HuH-7.5 (cell line): ENCODE measurements around the gene NR5A1.

Source experiments
- DNase-seq: peaks from one replicate; pipeline ENCODE4 v3.0.0; 2011; ENCODE audit warnings: low spot score

The NR5A1 gene

DNA sequence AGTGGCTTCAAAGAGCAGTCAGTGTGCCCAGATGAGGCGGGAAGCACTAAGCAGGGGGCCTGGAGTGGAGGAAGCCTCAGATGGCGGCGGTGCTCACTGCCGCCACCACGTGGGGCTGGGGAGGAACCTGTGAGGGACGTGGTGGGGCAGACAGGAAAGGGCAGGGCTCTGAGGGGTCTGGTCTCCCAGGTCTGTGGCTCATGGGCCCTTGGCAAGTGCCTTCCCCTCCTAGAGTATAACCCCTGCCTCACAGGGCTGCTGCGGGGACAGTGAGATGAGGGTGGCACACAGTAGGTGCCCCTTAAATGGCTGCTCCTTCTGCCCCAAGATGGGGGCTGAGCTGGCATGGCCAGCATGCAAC is 26.6 kb downstream of the NR5A1 start:
- peak; percentile 98 for DNase-seq

DNA sequence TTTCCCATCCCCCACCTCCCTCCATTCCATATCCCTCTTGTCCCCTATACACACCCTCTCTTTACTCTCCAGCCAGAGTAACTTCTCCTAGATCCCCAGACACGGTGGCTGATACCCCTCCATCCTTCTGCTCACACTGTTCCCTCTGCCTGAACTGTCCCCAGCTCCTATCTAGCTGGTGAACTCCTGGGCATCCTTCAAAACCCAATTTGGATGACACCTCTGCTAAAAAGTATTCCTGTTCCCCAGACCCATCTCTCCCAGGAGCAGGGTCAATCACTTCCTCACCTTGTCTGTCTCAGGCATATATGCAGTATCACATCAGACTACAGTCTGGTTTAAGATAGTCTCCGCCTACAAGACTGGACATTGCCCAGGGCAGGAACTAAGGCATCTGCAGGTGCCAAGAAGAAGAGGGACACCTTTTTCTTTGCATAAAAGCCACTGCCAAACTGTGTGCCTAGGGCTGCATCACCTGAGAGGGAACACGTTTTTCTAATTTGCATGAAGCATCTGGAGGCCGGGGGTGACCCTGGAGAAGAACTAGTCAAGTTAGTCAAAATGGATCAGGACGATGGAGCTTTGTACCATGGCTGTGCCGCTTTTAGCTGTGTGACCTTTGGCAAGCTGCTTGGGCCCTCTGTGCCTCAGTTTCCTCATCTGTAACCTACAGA is 27.1 kb downstream of the NR5A1 start:
- DNase-seq: no peak

DNA sequence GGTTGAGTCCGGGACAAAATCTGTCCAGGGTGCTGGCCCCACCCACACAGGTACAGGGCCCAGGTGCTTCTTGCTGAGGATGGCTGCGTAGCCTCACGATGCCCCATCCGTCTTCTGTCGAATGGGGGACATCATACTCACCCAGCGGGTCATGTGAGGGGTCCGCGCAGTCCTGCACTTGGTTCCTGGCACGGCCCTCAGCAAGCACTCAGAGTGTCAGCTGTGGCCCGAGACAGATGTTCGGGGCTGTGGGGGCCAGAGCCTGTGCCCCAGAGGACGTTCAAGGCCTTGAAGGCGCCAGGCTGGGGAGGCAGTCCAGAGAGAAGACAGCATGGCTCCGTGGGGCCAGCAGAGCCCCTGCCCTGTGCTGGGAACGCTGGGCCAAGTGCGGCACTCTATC is 27.8 kb downstream of the NR5A1 start:
- no peak for DNase-seq

DNA sequence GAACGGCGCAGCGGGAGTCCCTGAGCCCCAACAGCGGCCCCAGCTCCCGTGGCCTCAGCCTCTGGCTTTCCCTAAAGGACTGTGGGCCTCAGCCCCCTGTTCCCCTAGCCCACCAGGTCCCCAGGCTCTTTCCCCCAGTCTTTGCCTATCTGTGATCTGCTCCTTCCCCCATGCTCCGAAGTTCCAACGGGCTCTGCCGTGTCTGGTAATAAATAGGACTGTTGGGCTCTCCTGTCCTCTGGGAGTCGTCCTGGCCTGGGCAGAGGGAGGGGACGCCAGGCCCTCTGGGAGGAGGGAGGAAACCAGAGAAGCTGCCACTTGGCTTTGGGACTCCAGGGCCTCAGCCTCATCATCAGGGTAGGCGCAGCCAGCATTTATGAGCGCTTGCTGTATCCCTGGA is 28.8 kb downstream of the NR5A1 start:
- DNase-seq: no peak

DNA sequence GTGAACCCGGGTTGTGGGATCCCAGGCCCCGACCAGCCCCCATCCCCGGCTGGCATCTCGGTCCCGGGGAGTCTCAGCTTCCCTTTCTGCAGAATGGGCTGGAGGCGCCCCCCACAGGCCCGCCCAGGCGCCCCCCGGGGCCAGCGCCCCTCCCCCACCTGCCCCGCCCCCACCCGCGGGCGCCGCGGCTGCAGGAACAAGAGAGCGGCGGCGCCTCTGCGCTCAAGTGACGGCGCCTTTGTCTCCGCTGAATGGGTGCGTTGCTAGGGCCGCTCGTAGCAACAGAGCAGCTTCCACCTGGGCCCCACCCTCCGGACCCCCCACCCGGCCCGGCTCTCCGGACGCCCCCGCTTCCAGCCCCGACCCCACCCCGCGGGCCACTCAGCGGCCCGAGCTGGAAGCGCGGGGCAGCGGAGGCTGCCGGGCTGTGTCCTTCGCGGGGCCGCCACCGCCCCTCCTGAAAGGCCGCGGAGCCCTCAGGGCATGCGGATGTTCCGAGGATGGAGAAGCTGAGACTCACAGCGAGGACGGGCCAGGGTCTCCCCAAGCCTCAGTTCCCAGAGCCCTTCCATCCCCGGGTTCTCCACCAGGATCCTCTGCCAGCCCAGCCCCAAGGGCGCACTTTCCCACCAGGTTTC is 29.4 kb downstream of the NR5A1 start:
- no peak for DNase-seq

DNA sequence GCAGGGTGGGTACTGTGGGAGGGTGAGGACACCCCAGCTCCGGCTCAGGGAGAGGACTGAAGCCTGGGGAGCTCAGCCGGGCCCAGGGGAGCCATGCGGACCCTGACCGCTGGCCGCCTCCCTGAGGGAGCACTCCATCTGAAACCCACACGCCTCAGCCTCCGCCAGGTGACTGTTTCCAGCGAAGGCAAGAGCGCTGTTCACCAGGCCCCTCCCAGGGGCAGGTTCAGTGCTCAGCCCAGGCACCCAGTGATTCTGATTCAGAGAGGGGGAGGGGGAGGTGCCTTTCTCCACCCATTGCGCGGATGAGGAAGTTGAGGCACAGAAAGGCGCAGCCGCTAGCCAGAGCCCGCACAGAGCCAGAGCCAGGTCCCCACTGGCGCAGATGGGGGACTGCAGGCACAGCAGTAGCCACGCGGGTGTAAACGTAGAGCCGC is 30.0 kb downstream of the NR5A1 start:
- DNase-seq: no peak

DNA sequence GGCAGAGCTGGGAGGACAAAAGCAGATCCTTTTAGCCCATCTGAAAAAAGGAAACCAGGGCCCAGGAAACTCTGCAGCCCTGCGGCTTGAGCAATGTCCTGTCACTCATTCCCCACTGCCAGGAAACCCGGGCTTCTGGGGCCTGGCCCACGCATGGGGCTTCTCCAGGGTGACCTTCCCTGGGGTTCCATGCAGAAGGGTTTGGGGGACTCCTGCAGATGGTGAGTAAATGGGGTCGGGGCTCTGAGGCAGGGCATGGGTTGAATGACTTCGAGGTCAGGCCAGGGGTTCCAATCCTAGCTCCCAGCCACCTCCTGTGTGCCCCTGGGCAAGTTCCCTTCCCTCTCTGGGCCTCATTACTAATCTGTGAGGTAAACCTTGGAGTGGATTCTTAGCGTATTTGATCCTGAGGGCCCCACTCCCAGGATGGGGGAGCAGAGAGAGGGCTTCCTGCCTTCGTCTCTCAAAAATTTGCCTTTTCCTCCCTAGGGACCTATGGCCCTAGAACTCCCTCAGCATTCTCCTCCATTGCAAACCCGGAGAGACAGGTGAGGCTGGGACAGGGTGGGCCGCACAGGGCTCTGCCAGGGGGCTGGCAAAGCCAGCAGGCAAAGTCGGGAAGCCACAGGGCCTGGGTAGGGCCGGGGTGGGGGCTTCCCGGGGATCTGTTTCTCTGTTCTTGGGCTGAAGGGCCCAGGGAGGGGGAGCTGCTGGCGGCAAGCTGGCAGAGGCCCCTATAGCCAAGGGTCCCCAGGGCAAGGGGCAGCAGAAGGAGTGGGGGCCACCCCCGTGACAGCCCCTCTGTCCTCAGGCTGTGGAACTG is 31.1 kb downstream of the NR5A1 start:
- DNase-seq: no peak

DNA sequence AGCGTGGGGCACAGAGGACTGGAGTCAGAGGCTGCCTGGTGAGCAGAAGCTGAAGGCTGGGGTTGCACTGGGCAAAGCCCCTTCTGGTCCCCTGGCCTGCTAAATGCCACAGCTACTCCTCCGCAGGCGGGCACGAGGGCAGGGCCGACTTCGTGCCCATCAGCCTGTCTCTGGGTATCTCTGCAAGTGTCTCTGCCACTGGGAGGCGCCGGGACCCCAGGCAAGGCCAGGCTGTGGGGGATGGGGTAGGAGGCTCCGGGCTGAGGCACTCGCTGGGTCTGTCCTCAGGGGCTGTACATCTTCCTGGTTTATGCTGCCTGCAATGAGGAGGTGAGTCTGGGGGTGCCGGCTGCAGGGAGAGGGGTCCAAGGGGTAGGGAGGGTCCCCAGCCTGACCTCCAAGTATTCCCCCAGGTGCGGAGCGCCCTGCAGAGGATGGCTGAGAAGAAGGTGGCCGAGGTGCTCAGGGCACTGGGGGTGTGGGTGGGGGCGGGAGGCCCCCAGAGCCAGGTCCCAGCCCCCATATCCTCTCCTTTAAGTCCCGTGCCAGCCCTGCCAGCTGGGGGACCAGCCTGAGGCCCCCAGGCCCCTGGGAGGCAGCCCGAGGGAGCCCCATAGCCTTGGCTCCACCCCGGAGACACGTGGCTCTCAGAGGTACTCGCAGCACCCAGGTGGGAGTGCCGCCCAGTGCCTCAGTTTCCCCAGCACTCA is 31.9 kb downstream of the NR5A1 start:
- DNase-seq: no peak

DNA sequence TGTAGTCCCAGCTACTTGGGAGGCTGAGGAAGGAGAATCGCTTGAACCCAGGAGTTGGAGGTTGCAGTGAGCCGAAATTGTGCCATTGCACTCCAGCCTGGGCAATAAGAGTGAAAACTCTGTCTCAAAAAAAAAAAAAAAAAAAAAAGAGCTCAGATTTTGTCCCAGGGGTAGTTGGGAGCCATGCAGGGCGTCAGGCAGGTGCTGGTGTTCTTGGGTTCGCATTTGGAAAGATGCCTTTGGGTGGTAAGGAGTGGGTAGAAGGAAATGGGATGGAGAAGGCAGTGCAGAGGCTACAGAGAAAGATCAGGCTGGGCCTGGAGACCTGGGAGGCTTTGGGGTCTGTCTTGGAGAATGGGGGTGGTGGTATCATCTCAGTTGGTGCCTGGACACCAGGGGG is 33.0 kb downstream of the NR5A1 start:
- no peak for DNase-seq

DNA sequence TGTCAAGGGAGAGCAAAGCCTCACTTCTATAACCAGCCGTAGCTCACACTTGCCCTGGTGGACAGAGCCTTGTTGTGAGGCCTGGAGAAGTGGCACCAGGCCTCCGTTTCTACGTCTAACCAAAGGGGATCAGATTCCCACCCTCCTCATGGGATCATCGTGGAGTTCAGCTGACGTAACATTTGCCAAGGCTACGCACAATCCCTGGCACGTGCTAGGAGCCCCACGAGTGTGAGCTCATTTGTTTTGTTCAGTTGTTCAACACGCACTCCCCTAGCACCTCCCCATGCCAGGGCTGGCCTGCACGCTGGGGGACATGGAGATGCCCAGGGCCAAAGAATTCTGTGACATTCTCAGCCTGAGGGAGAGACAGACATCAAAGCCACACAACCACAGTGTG is 33.9 kb downstream of the NR5A1 start:
- no peak for DNase-seq

DNA sequence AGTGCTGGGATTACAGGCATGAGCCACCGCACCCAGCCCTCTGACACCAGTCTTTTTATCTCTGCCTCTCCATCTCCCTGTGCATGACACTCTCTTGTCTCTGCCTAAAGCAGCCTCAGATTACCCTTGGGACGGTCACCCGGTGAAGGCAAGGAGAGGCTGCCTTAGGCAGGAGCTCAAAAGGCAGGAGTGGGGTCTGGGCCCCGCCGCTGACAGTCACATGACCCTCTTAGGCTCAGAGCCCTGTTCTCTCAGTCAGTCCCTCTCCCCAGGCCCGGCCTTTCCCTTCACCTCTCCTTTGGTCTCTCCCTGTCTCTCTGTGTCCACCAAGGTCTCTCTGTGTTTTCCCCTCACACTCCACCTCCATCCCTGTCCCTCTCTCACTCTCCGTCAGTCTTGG is 34.4 kb downstream of the NR5A1 start:
- no peak for DNase-seq

DNA sequence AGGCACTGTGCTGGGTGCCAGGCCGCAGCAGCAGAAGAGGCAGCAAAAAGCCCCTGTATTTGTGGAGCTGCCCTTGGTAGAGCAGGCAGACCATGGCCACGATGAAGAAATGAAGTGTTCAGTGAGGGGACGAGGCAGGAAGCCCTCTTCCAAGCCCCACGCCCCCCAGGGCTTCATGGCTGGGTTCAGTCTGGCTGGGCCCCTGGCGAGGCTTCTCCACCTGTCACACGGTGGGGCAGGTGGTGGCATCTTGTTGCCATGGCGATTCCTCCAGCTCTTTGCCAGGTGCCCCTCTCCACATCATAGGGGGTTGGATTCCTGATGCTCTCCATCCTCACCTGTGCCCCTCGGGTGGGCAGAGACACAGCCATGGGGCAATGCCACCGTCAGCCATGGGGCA is 35.4 kb downstream of the NR5A1 start:
- DNase-seq: no peak

DNA sequence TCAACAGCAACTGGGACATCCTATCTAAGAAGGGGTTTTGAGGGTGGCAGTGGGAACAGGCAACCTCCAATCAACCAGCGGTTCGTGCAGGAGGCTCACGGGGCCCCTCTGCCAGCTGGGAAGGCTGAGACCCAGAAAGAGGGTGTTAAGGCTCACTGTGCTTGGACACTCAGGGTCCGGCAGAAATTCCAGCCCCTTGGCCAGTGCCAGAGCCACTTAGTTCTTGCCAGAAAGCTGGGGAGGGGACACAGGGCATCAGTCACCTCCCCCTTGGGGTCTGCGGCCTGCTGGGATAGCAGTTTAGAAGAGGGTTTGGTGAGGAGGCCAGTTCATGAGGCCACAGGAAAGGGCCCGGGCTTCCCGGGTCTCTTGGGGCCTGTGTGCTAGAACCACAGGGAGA is 36.5 kb downstream of the NR5A1 start:
- DNase-seq: no peak

DNA sequence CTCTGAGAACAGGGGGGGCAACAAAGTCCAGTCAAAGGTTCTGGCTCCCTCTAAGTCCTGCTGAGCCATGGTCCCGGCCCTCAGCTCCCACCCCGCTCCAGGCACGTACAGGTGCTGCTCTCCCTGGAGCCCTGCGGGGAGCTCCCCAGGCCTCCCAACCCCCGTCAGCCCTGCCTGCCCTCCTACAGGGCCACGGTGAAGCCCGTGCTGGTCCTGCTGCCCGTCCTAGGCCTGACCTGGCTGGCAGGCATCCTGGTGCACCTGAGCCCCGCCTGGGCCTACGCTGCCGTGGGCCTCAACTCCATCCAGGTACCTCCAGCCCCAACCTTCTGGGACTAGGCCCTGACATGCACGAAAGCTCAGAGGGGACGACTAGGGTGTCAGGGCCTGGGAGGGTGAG is 36.9 kb downstream of the NR5A1 start:
- no peak for DNase-seq

DNA sequence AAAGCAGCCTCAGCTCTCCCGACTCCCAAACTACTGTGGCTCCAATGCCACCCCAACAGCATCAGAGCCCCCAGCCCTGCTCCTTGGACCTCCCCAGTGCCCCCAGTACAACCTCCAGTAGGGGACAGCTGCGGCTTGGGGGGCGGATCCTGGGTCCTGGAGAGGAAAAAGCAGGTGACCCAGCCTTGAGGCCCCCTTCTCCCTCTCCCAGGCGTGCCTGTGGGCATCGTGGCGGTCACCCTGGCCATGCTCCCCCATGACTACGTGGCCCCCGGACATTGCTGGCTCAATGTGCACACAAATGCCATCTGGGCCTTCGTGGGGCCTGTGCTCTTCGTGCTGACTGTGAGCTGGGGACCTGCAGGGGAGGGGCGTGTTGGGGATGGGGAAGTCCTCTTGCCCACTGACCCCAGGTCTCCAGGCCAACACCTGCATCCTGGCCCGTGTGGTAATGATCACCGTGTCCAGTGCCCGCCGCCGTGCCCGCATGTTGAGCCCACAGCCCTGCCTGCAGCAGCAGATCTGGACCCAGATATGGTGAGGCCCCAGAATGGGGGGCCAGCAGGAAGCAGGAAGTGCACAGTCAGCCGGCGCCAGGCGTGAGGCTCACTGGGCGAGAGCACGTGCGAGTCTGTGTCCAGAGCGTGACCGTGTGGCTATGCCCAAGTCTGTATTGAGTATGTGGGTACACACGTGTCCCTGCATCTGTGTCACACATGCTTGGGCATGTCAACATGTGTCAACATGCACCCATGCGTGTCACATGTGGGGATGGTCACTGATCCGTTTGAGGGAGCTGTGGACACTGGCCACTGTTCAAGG is 38.0 kb downstream of the NR5A1 start:
- no peak for DNase-seq

DNA sequence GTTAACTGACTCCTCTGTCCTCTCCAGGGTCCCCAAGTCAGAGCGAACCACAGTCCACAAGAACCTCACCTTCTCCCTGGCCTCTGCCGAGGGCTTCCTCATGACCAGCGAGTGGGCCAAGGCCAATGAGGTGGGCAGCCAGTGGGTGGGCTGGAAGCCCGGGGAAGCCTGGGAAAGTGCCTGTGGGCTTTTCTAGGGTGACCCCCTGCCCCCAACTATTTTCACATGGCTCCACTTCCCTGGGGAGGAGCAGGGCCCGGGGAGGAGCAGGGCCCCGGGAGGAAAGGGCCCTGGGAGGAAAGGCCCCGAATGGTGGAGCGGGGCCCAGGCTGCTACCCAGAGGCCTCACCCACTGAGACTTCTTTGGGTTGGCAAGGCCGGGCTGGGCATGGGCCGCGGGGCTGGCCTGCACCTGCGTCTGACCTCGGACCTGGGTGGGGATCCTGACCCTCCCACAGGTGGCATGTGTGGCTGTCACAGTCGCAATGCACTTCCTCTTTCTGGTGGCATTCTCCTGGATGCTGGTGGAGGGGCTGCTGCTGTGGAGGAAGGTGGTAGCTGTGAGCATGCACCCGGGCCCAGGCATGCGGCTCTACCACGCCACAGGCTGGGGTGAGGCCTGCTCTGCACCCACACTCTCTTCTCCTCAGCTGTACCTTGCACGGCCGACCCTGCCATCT is 39.0 kb downstream of the NR5A1 start:
- no peak for DNase-seq

DNA sequence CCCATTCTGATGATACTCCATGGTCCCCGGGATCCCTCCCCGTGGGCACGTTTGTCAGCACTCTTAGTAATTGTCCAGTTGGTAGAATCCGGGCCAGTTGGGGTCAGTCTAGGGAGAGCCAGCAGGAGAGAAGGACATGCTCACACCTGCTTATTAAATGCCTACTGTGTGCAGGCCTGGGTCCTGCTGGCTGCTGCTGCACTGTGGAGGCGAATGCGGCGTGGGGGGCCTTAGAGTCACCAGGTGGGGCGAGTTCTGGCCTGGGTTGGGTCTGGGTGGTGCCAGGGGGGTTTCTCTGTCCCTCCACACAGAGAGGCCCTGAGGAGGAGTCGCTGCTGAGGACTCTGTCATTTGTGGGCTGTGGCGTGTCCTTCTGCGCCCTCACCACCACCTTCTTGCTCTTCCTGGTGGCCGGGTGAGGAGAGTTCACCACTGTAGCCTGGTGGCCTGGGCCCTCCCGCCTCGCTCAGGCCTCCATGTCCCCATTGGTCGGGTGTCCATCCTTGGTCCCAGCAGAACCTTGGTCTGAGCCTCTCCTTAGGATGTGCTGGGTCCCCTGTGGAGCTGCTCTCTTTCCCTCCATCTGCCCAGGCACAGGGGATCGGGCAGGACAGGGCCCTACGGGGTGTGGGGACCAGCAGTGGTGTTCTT is 39.7 kb downstream of the NR5A1 start:
- no peak for DNase-seq

DNA sequence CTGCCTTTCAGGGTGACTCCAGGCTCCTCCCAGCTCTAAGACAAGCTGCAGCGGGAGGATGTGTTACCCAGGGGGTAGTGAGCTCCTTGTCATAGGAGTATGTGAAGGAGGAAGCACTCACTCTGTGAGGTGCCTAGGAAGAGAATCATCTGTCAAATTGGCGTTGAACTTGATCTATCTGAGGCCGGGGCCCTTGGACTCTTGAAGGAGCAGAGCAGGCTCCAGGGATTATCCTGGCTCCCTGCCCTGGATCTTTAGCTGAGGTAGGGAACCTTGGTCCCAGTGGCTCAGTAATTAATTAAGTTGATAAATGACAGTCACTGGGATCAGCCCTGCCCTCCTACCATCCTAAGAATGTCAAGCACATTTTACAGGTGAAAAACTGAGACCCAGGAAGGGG is 41.5 kb downstream of the NR5A1 start:
- no peak for DNase-seq

DNA sequence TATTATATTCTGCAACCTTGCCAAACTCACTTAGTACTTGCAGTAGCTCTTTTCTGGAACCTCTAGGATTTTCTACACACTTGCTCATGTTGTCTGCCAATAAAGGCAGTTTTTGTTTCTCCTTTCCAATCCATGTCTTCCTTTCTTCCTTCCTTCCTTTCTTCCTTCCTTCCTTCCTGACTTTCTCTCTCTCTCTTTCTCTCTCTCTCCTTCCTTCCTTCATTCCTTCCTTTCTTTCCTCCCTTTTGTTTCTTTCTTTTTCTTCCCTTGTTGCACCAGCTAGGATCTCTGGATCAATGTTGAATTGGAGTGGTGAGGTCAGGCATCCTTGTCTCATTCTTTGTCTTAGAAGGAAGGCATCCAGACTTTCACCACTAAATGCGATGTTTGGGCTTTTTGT is 44.5 kb downstream of the NR5A1 start:
- DNase-seq: no peak

DNA sequence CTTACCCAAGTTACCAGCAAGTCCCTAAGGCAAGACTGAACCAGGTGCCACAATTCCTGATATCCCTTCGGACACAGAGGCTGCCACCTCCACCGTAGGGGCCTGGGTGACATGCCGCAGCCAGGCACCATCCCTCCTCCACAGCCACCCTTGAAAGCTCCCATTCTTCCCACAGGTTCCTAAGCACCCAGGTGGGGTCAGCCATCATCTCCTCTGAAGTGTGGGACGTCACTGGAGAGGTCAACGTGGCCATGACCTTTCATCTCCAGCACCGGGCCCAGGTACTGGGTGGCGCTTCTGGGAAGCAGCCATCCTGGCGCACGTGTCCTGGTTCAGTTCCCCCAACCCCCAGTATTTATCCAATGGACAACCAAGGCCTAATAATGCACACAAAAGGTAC is 48.8 kb downstream of the NR5A1 start:
- no peak for DNase-seq
